ENCODE data around the gene SLC22A13.

GRCh38 chr3:38219609-38220197 lies 45.9 kb upstream of the SLC22A13 start:
- no peak for TF ChIP-seq EZH2 (IDR thresholded peaks at IDR 0.05)
- TF ChIP-seq EZH2phosphoT487 (IDR thresholded peaks at IDR 0.05) = no peak
